ENCODE data around the gene PARN.

DNA sequence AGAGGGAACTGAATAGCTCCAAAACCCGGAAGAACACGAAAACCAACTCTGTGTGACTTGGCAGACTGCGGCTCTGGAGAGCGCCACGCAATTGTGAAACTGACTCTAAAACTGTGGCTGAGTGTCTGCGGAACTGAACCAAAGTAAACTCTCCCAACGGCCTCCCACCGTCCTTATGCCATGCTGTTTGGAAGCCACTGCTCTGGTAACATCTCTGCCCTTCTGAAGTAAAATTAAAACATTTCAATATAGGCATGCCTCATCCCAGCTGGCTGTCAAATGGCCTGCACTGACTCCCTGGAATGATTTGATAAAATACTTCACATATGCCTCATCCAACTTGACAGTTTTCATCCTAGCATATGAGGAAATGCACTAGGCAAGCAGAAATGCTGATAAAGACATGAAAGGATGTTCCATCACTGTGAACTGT, 70.2 kb downstream of the PARN start:
- TF ChIP-seq CTCF (IDR thresholded peaks at IDR 0.05) (no peak), POLR2A (IDR thresholded peaks at IDR 0.05) (no peak)
